MM.1S (cell line): ENCODE measurements around the gene UQCC2.

ENCODE experiments used
- DNase-seq: peaks from one replicate; pipeline ENCODE4 v3.0.0-alpha.2; 2015
- H2AFZ ChIP-seq: fragments of 300-600 bp; sonication (generic); 2 replicates; pipeline ENCODE4 v1.6.0; 2016; ENCODE audit warnings: antibody characterized with exemption, low read length
- H3F3A ChIP-seq: fragments of 300-600 bp; sonication (generic); 2 replicates; pipeline ENCODE4 v1.6.1; 2016; ENCODE audit warnings: mild to moderate bottlenecking, antibody characterized with exemption, low read length, moderate library complexity, mixed read lengths; ENCODE audit not compliant: insufficient read depth
- H3K27ac ChIP-seq: fragments of 300-600 bp; sonication (generic); 2 replicates; pipeline ENCODE4 v1.5.1; 2016; ENCODE audit warnings: mild to moderate bottlenecking, low read length
- H3K27me3 ChIP-seq: fragments of 300-600 bp; sonication (generic); replicated peaks from 2 replicates; pipeline ENCODE4 v1.6.0; 2016; ENCODE audit warnings: low read length; ENCODE audit not compliant: insufficient read depth
- H3K36me3 ChIP-seq: fragments of 300-600 bp; sonication (generic); replicated peaks from 2 replicates; pipeline ENCODE4 v1.6.1; 2016; ENCODE audit warnings: mild to moderate bottlenecking, low read length, mixed read lengths; ENCODE audit not compliant: insufficient read depth
- H3K4me1 ChIP-seq: fragments of 300-600 bp; sonication (generic); 2 replicates; pipeline ENCODE4 v1.6.1; 2016; ENCODE audit warnings: low read length, mixed read lengths
- H3K4me2 ChIP-seq: fragments of 300-600 bp; sonication (generic); 2 replicates; pipeline ENCODE4 v1.6.0; 2016; ENCODE audit warnings: low read depth, low read length
- H3K4me3 ChIP-seq: fragments of 300-600 bp; sonication (generic); 2 replicates; pipeline ENCODE4 v1.5.1; 2016; ENCODE audit warnings: low read length, mixed read lengths
- H3K79me2 ChIP-seq: fragments of 300-600 bp; sonication (generic); 2 replicates; pipeline ENCODE4 v1.6.1; 2016; ENCODE audit warnings: mixed run types, low read length, mixed read lengths
- H3K9ac ChIP-seq: fragments of 300-600 bp; sonication (generic); 2 replicates; pipeline ENCODE4 v1.6.1; 2016; ENCODE audit warnings: low read length, mixed read lengths
- H3K9me2 ChIP-seq: fragments of 300-600 bp; sonication (generic); replicated peaks from 2 replicates; pipeline ENCODE4 v1.6.1; 2016; ENCODE audit warnings: mild to moderate bottlenecking, low read length, mixed read lengths; ENCODE audit not compliant: insufficient read depth
- H3K9me3 ChIP-seq: fragments of 300-600 bp; sonication (generic); replicated peaks from 2 replicates; pipeline ENCODE4 v1.6.1; 2016; ENCODE audit warnings: mild to moderate bottlenecking, low read length, mixed read lengths; ENCODE audit not compliant: insufficient read depth
- H4K20me1 ChIP-seq: fragments of 300-600 bp; sonication (generic); 2 replicates; pipeline ENCODE4 v1.6.1; 2016; ENCODE audit warnings: mild to moderate bottlenecking, low read length, moderate library complexity, mixed read lengths; ENCODE audit not compliant: insufficient read depth
- CTCF ChIP-seq: fragments of 300-600 bp; sonication (generic); IDR thresholded peaks from 2 replicates; pipeline ENCODE4 v1.5.1; 2016; ENCODE audit warnings: antibody characterized with exemption, low read length, mixed read lengths
- EZH2 ChIP-seq: fragments of 300-600 bp; sonication (generic); optimal IDR thresholded peaks from 2 replicates; pipeline ENCODE3; 2017; ENCODE audit warnings: low read depth, mild to moderate bottlenecking, antibody characterized with exemption, low read length, mixed read lengths
- EZH2phosphoT487 ChIP-seq: fragments of 300-600 bp; sonication (generic); IDR thresholded peaks from 2 replicates; pipeline ENCODE4 v1.6.1; 2018; ENCODE audit warnings: antibody characterized with exemption, low read length

Gene UQCC2

GRCh38 chr6:33724102-33725023, 12.9 kb upstream of the UQCC2 start:
- TF ChIP-seq CTCF (no peak), EZH2phosphoT487 (no peak), EZH2 (no peak)
- Histone ChIP-seq H3K4me2 (no peak overlapping the region), H4K20me1 (no peaks in the 10 kb centered on the region), H3K4me1 (no peaks in the 10 kb centered on the region), H3K9ac (no peak overlapping the region), H3K79me2 (no peaks in the 10 kb centered on the region), H2AFZ (no peak overlapping the region), H3K9me2 (no peaks in the 10 kb centered on the region), H3K27ac (no peak overlapping the region), H3F3A (no peaks in the 10 kb centered on the region), H3K36me3 (no peaks in the 10 kb centered on the region), H3K4me3 (no peak overlapping the region), H3K27me3 (peaks cover 86% of the 10 kb centered on the region), H3K9me3 (no peaks in the 10 kb centered on the region)
- no peak for DNase-seq

- Histone ChIP-seq H3K4me3 (no peak overlapping the region), H3K4me1 (no peaks in the 10 kb centered on the region), H3K9me3 (no peaks in the 10 kb centered on the region), H3K79me2 (no peaks in the 10 kb centered on the region), H2AFZ (no peak overlapping the region), H3K4me2 (no peak overlapping the region), H3F3A (no peaks in the 10 kb centered on the region), H3K9ac (no peak overlapping the region), H4K20me1 (no peaks in the 10 kb centered on the region), H3K9me2 (no peaks in the 10 kb centered on the region), H3K27ac (no peak overlapping the region), H3K36me3 (no peaks in the 10 kb centered on the region), H3K27me3 (peaks cover 78% of the 10 kb centered on the region)
- no peak for DNase-seq
- TF ChIP-seq CTCF: no peak
- no peak for TF ChIP-seq EZH2
- no peak for TF ChIP-seq EZH2phosphoT487
Measured at GRCh38 chr6:33723371-33724085, 12.0 kb upstream of the UQCC2 start.

GRCh38 chr6:33722103-33722623, 10.7 kb upstream of the UQCC2 start:
- no peak for DNase-seq
- H3F3A ChIP-seq: no peaks in the 10 kb centered on the region
- no peaks in the 10 kb centered on the region for H4K20me1 ChIP-seq
- TF ChIP-seq EZH2 (no peak), CTCF (no peak), EZH2phosphoT487 (no peak)
- H3K9me3 ChIP-seq: no peaks in the 10 kb centered on the region
- no peaks in the 10 kb centered on the region for H3K9me2 ChIP-seq
- no peaks in the 10 kb centered on the region for H3K79me2 ChIP-seq
- H3K9ac ChIP-seq: no peak overlapping the region
- no peak overlapping the region for H3K27ac ChIP-seq
- H3K4me3 ChIP-seq: no peak overlapping the region
- H3K4me1 ChIP-seq: no peaks in the 10 kb centered on the region
- no peak overlapping the region for H2AFZ ChIP-seq
- peaks cover 65% of the 10 kb centered on the region for H3K27me3 ChIP-seq
- no peaks in the 10 kb centered on the region for H3K36me3 ChIP-seq
- no peak overlapping the region for H3K4me2 ChIP-seq
